Left ventricle myocardium inferior (tissue), 1 donor: ENCODE data around the gene SETD4. TPM values are rescaled to one million over a fixed set of nuclear protein-coding genes. Genes with fewer than 3 reads are reported as not detected.

Experiments
- DNase-seq: peaks from one replicate; pipeline ENCODE4 v3.0.0-alpha.2; 2020
- H3K27ac ChIP-seq: fragments of 200-600 bp; replicated peaks from 2 replicates; pipeline ENCODE4 v1.8.0; 2021
- H3K27me3 ChIP-seq: fragments of 200-600 bp; 2 replicates; pipeline ENCODE4 v1.8.0; 2021; ENCODE audit warnings: low read depth
- H3K36me3 ChIP-seq: fragments of 200-600 bp; 2 replicates; pipeline ENCODE4 v1.8.0; 2021
- H3K4me1 ChIP-seq: fragments of 200-600 bp; 2 replicates; pipeline ENCODE4 v1.8.0; 2021
- H3K4me3 ChIP-seq: fragments of 200-600 bp; 2 replicates; pipeline ENCODE4 v1.8.0; 2021; ENCODE audit warnings: mild to moderate bottlenecking, moderate library complexity
- H3K9me3 ChIP-seq: fragments of 200-600 bp; replicated peaks from 2 replicates; pipeline ENCODE4 v1.8.0; 2021
- CTCF ChIP-seq: fragments of 200-600 bp; IDR thresholded peaks from 2 replicates; pipeline ENCODE4 v1.8.0; 2021; ENCODE audit warnings: antibody characterized with exemption, mild to moderate bottlenecking, borderline replicate concordance
- intact Hi-C: fragments of 100-400 bp; cut with micrococcal nuclease; formaldehyde crosslinking; loops from one replicate; pipeline ENCODE4 v1.11.0; 2022
- total RNA-seq: library from RNA; stranded (reverse); fragmentation: NEBNext Ultra II Directional; extraction: Animal tissue kit (Norgen Biotek cat#: 25700); gene quantifications from one replicate; pipeline ENCODE4 v1.2.1, GENCODE V29; 2021
- donor health status: DM: no; HTN: yes; CAD: no; lungs with severe emphysema.

Gene SETD4
- total RNA-seq, 1 donor from 2014 or later: 10.1 TPM

GRCh38 chr21:36027347-36027746 lies 33.0 kb downstream of the SETD4 start:
- no peak for DNase-seq
- Histone ChIP-seq H3K36me3 (no peaks in the 10 kb centered on the region), H3K4me3 (no peak overlapping the region), H3K4me1 (no peaks in the 10 kb centered on the region), H3K27me3 (no peaks in the 10 kb centered on the region), H3K27ac (no peak overlapping the region), H3K9me3 (no peaks in the 10 kb centered on the region)
- TF ChIP-seq CTCF: no peak
- intact Hi-C loops: no loop called here

GRCh38 chr21:36024782-36025181 lies 35.5 kb downstream of the SETD4 start:
- no peak for TF ChIP-seq CTCF
- H3K27me3 ChIP-seq: no peaks in the 10 kb centered on the region
- no peak overlapping the region for H3K27ac ChIP-seq
- intact Hi-C loops: no loop called here
- no peak for DNase-seq
- H3K9me3 ChIP-seq: no peaks in the 10 kb centered on the region
- H3K4me1 ChIP-seq: no peaks in the 10 kb centered on the region
- no peak overlapping the region for H3K4me3 ChIP-seq
- no peaks in the 10 kb centered on the region for H3K36me3 ChIP-seq

- intact Hi-C loops: no loop called here
- Histone ChIP-seq H3K36me3 (no peaks in the 10 kb centered on the region), H3K27ac (no peak overlapping the region), H3K27me3 (peaks cover 2% of the 10 kb centered on the region), H3K9me3 (no peaks in the 10 kb centered on the region), H3K4me3 (no peak overlapping the region), H3K4me1 (no peaks in the 10 kb centered on the region)
- DNase-seq: no peak
- no peak for TF ChIP-seq CTCF
Observed at GRCh38 chr21:36023092-36023480, 37.2 kb downstream of the SETD4 start.

- H3K27ac ChIP-seq: no peak overlapping the region
- H3K9me3 ChIP-seq: no peaks in the 10 kb centered on the region
- DNase-seq: no peak
- no peaks in the 10 kb centered on the region for H3K4me1 ChIP-seq
- peaks cover 5% of the 10 kb centered on the region for H3K27me3 ChIP-seq
- intact Hi-C loops: no loop called here
- TF ChIP-seq CTCF: no peak
- H3K4me3 ChIP-seq: no peak overlapping the region
- H3K36me3 ChIP-seq: no peaks in the 10 kb centered on the region
Observed at GRCh38 chr21:36022427-36023091, 37.8 kb downstream of the SETD4 start.

- no peaks in the 10 kb centered on the region for H3K36me3 ChIP-seq
- peaks cover 12% of the 10 kb centered on the region for H3K27me3 ChIP-seq
- no peak overlapping the region for H3K27ac ChIP-seq
- no peak for DNase-seq
- H3K4me3 ChIP-seq: no peak overlapping the region
- intact Hi-C loops: no loop called here
- no peak for TF ChIP-seq CTCF
- H3K4me1 ChIP-seq: no peaks in the 10 kb centered on the region
- H3K9me3 ChIP-seq: no peaks in the 10 kb centered on the region
Observed at GRCh38 chr21:36021251-36021837, 39.0 kb downstream of the SETD4 start.
